Measurements from ENCODE around the gene NME5.

DNA sequence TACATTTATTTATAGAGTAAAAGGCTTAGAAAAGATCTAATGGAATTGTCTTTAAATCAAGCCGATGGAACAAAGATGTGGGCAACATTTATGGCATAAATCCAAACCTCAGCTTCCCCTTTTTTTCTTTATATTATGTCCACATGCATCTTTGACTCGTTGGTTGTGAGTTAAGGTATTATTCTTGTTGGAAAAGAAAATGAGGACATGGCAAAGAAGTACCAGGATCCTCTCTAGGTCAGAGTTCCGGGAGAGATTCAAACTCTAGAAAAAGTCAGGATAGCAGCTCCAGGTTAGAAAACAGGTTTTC is 508 bp upstream of the NME5 start:
- TF ChIP-seq CTCF (conservative IDR thresholded peaks at IDR 0.05) (no peak), EZH2 (IDR thresholded peaks at IDR 0.05; ENCODE audit: low read depth) (no peak)

All from PC-9 (cell line).